HPDE6-E6E7 (cell line): ENCODE results near the gene C1GALT1C1.
"Not testable (repeated sequence)": the region's sequence is repeated elsewhere in the genome, so short reads cannot be mapped to it uniquely, and the experiment has no call there.

Source experiments
- DNase-seq: peaks from one replicate; pipeline ENCODE4 v3.0.0; 2011; ENCODE audit warnings: missing footprints; ENCODE audit errors: extremely low spot score

C1GALT1C1 gene

GRCh38 chrX:120629667-120630537, at the start of gene C1GALT1C1:
Gene C1GALT1C1, minus strand, starts transcription at chrX:120630054. Its CDS starts 2,888 bp downstream, at chrX:120627166.
- peak; percentile 49 for DNase-seq

GRCh38 chrX:120677004-120677652, 47.3 kb upstream of the C1GALT1C1 start:
- no peak for DNase-seq

DNA sequence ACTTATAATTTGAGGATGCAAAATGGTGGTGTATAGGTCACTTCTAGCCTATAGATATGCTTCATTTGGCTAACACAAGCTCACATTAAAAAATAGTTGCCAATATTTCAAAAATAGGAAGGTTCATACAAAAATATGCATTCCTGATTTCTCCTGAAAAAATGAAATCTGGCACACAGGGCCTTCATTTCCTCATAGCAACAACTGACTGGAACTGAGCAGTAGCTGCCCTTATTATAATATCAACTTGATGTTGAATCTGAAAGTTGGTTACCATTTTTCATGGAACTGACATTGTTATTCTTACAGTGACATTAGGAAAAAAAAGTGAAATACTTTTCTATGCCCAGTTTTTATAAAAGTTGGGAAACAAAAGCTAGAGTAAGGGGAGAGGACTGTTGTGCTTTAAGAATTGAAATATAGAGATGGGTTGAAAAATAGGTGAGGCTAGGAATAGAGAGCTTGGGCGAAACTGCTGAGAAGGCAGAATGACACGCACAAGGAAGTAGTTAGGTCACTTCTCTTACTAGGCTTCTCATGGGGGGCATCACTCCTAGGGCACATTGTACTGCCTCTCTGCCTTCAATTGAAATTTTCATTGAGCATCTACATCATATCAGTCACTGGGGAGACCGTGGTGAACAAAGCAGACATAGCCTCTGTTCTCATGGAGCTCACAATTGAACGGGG, 43.1 kb upstream of the C1GALT1C1 start:
- no peak for DNase-seq

- DNase-seq = peak; percentile 17
Observed at GRCh38 chrX:120672389-120672788, 42.5 kb upstream of the C1GALT1C1 start.

DNA sequence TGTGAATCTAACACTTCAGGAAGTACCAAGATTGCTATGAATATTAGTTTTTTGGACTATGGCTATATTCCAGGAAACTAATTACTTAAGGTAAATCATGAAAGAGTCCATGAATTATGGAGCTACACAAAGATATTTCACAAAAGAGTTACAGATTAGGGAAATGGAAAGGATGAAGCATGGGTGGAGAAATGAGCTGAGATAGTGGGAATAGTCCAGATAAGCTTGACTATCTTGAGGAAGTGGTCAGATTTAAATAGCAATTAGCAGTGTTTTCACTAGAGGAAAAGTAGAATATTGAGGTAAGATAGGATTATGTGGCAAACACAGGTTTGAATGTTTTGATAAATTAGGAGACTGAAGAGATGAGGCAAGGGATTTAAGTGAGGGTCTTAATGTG, 42.1 kb upstream of the C1GALT1C1 start:
- no peak for DNase-seq

- no peak for DNase-seq
Observed at GRCh38 chrX:120668357-120668756, 38.5 kb upstream of the C1GALT1C1 start.

GRCh38 chrX:120664535-120664934, 34.7 kb upstream of the C1GALT1C1 start:
- DNase-seq = not testable (repeated sequence)

DNA sequence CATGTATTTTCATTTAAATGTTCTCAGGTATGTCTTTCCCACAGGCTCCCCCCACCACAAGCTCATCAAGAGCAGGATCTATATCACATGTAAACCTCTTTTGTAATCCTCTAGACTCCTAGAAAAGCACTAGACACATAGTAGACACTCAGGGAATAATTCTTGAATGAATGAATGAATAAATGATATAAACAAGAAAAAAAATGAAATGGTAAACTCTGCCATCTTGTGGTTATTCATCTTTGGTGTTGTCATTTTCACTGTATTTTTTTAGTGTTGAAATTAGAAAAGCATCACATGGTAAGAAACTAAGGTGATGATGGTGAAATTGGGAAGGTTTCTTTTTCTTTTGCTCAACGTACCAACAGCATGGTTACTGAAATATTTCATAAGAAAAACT, 34.2 kb upstream of the C1GALT1C1 start:
- no peak for DNase-seq

DNA sequence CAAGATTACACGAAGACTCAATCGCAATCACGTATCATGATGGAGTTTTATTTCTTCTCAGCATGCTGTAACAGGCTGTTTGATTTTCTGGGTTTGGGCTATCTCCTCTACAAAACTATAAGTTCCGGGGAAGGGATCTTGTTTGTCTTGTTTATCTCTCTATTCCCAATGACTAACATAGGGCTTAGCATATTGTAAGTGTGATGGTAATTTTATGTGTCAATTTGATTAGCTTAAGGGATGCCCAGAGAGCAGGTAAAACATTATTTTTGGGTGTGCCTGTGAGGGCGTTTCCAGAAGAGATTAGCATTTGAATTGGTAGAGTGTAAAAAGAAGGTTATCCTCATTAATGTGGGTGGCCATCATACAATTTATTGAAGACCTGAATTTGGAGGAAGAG, 32.8 kb upstream of the C1GALT1C1 start:
- no peak for DNase-seq

- DNase-seq = no peak
Observed at GRCh38 chrX:120660637-120661036, 30.8 kb upstream of the C1GALT1C1 start.

DNA sequence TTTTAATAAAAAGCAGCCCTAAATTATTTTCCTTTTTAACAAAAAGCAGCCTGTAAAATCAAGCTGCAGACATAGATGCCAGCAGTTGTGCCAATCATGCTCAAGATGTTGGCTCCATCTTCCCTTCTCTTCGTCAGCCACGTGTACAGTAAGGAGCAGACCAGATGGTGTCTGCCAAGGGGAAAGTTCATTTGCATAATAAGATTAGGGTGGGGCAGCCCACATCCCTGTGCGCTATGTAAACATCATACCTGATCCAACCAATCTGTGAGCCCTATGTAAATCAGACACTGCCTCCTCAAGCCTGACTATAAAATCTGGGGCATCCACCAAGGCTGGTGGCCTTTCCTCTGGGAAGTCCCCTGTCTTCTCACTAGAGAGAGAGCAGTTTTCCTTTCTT, 23.1 kb upstream of the C1GALT1C1 start:
- no peak for DNase-seq

DNA sequence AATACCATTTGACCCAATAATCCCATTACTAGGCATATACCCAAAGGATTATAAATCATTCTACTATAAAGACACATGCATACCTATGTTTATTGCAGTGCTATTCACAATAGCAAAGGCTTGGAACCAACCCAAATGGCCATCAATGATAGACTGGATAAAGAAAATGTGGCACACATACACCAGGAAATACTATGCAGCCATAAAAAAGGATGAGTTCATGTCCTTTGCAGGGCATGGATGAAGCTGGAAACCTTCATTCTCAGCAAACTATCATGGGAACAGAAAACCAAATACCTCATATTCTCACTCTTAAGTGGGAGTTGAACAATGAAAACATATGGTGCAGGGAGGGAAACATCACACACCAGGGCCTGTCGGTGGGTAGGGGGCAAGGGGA, 22.4 kb upstream of the C1GALT1C1 start:
- DNase-seq = not testable (repeated sequence)

DNA sequence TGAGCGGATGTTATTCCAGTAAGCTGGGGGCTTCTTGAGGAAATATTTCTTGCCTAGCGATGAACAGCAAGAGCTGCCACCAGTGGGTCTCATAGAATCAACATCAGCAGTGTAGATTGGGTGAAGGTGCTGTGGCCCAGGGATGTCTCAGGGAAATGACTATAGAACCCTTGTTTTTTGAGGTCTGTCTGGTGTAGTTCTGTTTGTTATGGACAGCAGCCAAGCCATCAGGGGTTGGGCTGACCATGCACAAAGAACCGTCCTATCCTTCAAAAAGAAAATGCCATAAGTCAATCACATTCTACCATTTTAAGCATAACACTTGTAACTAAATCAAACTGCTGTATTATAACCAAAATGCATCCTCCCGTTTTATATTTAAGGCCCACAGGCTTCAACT, 17.3 kb upstream of the C1GALT1C1 start:
- DNase-seq = no peak

GRCh38 chrX:120642871-120643270, 13.0 kb upstream of the C1GALT1C1 start:
- no peak for DNase-seq

GRCh38 chrX:120638619-120639018, 8.8 kb upstream of the C1GALT1C1 start:
- DNase-seq = no peak

- no peak for DNase-seq
Observed at GRCh38 chrX:120625371-120625770, 4.5 kb downstream of the C1GALT1C1 start.

- no peak for DNase-seq
Observed at GRCh38 chrX:120617996-120618630, 11.7 kb downstream of the C1GALT1C1 start.

DNA sequence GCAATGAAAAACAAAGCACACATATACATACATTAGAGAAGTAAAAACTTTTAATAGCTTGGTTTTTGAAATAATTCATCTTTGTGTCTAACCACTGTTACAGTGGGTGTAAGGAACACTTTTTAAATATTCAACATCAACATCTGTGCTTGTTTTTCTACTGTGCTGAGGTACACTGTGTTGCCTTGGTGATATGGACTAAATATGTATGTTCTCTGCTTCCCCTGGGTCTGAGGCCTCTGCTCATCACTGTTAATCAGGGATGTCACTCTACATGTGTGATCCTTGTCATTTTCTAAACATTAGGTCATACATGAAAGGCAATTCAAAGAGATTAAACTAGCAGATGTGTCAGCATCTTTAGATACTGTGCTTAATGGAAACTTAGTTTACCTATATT, 15.0 kb downstream of the C1GALT1C1 start:
- no peak for DNase-seq

GRCh38 chrX:120612086-120612485, 17.8 kb downstream of the C1GALT1C1 start:
- DNase-seq = no peak

GRCh38 chrX:120604361-120604782, 25.5 kb downstream of the C1GALT1C1 start:
- DNase-seq = peak; percentile 4

DNA sequence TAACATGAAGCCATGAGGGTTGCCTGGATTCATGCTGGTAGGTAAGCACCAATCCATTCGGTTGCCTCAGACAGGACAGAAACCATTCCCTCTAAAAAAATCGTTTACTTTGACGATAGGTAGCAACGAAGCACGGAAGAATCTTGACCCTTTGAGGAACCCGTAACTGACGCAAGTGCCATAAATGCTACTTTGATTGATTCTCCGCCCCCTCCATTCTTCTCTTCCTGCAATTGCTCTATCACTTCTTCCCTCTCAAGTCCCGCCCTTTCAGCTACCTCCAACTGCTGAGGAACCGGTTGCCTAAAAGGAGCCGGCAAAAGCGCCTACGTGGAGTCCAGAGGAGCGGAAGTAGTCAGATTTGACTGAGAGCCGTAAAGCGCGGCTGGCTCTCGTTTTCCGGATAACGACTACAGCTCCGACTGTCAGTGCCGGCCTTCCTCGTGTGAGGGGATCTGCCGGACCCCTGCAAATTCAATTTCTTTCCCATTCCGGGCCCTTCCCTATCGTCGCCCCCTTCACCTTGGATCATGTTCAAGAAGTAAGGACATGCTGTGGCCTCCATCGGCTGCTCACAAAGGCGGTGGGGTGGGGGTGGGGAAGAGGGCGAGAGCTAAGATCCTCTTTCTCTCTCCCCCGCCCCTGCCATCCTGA, 26.0 kb downstream of the C1GALT1C1 start, which contains the start of gene MCTS1:
MCTS1 (plus strand) TSS at position 395 of the 654 bp plus-strand sequence; CDS start at position 531, 136 bp downstream.
- peak; percentile 64 for DNase-seq
